Stimulated activated CD4-positive, alpha-beta T cell treated with anti-CD3 and anti-CD28 coated beads, Interleukin-4, amount 100 ng/mL, for 1 hour (primary cell): Measurements from ENCODE around the gene TNNI3K.

Experiments used
- DNase-seq: peaks from one replicate; pipeline ENCODE4 v3.0.0-alpha.2; 2020

TNNI3K gene

DNA sequence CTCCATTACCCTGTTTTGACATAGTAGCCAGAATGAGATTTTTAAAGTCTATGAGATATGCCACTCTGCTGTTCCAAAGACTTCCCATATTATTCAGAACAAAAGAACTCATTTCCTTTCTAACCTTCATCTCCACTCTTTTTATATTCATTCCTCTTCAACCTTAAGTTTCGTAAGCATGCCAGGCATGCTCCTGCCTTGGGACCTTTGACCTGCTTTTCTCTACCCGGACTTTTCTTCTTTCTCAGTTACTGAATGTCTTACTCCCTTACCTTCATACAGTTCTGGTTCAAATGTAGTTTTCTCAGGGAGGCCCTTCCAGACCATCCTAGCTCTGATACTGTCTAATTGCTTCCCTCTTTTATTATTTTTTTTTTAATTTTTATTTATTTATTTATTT is 81.1 kb downstream of the TNNI3K start:
- DNase-seq, result no peak

DNA sequence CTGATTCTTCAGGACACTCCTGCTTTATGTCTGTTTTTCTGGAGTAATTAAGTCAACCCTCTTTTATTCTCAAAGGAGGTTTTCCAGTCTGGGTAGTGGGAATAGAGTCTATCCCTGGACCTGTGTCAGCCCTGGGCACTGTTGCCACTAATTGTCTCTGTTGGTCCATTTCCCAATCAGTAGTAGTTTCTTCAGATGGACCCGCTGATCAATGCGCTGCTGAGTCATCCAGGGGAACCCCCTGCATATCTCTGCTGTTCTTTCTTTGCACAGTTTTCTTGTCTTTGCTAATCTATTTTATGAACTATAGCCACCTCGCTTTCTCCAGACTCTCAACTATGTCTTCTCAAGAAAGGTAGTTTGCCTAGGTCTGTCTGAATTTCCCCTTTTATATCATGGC is 82.5 kb downstream of the TNNI3K start:
- DNase-seq, result no peak

DNA sequence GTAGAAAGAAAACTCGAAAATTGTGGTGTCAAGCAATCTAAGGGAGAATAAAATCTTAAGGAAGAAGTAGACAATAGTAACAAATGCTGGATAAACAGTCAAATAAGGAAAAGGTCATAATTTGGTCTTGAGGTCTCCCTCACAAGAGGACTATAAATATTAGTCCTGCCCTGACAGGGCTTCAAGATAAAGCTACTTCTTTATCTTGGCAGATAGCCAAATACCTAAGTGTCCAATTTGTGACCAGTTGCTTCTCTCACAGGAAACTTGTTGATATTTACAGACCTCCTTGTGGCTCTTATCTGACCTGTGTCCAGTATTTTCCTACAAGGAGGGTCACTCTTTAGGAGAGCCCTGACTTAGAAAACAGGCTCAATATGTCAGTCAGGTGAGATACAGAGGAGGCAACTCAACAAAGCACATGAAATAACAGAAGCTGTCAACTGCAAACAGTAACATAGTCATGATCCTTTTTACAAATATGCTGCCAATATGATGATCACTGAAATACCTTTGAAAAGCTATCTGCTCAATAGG is 88.8 kb downstream of the TNNI3K start:
- no peak for DNase-seq

DNA sequence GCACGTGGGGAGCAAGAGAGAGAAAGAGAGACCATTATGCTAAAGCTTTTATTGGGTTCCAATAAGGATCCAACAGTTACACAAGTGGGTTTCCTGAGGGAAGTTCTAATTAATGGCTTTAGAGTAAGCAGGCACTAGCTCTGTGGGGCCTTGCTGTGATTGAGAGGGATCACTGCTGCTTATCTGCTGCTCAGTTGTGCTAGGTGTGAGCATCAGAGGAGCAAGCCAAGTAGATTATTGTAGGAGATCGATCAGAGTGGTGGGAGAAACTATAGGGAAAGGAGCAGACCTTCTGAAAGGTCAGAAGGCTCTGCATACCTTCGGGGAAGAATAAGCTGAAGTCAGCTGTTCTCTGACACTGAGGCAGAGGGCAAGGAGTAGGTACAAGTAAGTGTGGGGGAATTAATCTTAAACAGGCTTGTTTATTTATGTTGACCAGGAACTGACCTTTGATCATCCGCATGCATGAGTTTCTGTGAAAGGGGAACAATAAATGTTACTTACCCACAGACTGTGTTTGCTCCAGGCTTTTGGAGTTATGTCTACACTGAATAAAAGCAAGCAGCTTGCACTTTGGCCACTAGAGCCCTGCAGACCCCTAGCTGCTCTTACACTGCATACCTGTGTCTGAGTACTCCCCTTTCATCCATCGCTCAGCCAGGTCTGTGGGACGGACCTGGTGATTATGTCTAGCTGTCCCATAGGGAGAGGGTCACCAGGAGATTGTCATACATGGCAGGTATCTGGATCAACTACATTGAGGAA is 89.7 kb downstream of the TNNI3K start:
- DNase-seq, result no peak

DNA sequence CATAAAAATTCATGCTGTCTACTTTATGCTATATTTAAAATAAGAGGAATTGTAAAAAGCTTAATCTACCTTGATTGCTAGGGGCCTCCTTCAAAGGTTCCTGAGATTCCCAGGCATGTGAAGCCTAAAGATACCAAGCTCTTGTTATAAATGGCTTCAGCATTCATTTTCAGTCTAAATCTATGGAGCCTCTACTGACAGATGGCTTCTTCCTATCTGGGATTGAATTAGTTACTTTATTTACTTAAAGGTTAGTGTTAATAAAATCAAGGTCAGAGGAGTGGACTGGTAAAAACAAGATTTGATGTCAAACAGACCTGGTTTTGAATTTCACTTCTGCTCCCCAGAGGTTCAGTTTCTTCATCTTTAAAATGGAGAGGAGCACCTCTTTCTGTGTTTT is 93.7 kb downstream of the TNNI3K start:
- no peak for DNase-seq

DNA sequence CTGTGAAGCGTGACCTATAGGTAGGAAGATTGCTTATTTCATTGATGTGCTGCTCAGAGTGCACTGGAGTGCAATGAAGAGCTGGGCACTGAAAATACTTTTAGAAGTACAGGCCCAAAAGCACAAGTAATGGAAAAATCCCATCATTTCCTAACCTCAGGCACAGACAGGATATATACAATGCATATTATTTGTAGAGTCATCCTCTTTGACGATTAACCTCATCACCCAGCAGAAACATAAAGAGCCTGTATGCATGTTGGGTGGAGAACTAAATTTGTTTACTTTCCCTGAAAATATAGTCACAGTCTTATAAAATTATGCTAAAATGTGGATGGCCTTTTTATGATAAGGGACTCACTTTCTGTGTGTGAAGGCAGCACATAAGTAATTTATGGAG is 98.1 kb downstream of the TNNI3K start:
- no peak for DNase-seq

DNA sequence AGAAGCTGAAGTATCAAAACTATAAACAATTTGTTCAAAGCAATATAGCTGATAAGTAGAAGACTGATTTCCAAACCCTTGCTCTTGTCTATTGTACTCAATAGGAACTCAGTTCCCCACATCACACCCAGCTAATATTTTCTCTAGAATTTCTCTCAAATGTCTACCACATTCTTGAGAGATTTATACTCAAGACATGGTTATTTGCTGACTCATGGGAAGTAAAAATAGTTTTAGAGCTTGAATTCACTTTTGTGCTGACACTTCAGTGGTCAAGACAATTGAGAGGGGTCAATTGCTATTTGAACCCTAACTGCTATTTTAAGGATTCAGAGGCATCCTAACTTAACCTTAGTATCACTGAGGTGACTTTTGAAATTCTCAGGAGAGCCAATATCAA is 99.0 kb downstream of the TNNI3K start:
- no peak for DNase-seq

DNA sequence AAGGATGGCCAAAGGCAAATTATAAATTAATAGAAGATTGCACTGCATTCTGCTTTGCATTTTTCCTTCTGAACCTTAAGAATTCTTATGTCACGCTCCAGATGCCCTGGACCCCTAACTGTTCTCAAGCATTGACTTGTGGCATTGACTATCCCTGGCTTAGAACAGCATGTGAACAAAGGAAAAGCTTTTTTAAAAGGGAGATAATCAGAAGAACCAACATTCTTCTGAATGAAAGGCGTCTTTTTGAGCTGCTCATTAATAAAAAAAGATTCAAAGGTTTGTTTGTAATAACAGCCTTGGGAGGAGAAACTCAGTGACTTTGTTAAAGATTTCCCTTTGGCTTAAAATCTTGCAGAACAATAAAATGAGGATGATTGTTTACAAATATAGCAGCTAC is 105.5 kb downstream of the TNNI3K start:
- no peak for DNase-seq

DNA sequence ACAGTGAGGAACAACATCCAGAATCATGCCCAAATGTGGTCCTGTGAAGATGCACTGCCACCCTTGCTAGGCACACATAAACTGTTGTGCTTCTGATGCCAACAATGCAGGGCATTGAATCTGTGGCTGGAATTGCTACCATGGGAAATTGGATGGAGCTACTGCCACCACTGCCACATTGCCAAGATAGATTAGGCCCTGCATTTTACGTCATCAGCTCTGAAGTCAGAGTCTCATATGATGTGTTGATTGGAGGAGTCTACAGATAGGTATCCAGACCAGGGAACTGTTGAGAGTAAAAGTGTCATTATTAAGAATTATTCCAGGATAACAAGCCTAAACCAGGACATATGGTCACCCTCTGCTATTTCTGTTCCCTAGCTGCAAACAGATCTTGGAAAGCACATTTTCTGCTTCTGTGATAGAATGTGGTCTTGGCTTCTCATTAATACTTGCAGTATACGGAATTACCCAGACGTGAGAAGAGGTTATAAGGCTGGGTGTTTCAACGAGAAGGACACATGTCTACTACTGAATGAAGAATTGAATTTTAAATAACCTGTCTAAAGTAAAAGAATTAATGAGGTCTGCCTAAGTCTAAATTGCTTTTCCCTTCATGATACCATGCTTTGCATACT is 106.6 kb downstream of the TNNI3K start:
- DNase-seq, result no peak

DNA sequence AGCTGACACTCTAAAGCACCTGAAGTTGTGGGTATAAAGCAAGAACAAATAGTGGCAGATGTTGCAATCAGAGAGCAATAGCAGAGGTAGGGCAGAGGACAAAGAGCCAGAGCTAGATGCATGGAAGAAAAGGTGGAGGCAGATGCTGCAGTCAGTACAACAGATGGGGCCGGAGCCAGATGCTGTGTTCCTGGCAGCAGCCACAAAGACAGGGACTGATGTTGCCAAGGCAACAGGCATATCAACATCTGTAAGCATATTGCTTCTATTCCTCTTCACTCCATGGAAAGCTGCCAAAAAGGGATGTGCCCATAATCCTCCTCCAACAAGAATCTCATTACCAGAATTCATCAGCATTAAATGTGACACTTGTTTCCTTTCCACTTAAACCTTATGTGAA is 108.0 kb downstream of the TNNI3K start:
- no peak for DNase-seq

DNA sequence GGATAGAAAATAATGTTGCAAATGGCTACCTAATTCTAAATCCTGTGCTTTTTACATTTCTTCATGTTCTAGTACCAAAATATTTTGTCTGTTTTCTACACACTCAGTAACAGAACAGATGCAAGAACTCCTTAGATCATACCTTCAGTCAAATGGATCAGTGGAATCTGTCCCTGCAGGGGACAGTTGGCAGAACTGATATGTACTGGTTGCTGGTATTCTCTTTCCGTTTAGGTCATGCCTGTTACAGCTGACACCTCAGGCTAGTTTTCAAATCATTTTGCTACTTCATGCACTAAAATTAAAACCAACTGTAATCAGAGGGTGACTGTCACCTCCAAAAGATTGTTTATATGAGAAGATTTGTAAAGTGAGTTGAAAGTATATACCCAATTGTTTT is 109.2 kb downstream of the TNNI3K start:
- no peak for DNase-seq

DNA sequence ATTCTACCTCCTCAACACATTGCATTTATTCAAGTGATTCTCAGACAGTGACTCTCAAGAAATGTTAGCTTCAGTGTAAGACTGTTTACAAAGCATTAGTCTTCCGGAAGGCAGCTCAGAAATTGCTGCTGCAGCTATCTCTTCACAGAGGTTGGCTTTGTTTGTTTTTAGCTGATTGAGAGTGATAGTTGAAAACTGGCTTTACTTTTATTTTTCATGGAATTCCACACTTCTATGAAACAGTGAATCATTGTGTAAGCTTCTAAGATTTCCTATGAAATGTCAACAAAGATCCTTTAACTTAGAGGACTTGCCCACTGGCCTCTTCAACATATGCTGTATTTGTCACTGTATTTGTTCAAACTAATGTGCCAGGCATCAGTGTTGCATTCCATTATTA is 121.3 kb downstream of the TNNI3K start:
- DNase-seq, result no peak

DNA sequence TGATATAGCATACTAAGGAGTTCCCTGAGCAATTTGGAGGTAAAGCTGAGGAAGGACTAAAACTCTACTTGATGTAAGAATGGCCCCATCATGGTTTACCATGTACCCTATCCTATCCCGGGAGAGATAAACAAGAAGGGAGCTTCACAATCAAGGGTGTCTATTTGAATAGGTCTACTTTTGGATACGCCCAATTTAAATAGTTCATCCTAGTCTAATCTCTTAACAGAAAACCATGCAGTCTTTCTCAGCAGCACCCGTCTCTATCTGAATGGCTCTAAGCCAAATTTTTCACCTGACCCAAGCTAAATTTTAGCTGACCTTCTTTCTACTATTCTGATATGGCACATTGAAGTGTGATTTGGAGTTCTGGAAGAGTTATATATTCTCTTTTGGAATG is 122.0 kb downstream of the TNNI3K start:
- DNase-seq, result no peak

DNA sequence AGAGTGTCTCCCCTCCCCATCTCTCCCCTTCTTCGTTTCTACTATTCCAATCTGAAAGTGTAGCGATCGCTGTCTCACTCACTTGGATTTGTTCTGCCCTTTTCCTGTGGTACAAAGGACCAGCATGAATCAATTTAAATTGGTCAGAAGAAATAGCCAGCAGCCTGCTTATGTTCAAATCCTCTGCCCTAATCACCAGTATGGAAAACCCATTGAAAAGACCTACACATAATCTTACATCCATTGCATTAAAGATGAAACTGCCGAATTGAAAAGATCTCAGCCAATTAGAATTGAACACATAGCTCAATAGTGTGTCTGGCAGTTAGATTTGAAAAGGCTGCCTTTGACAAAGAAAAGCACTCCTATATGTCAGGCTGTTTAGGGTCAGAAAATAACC is 122.6 kb downstream of the TNNI3K start:
- DNase-seq, result no peak

DNA sequence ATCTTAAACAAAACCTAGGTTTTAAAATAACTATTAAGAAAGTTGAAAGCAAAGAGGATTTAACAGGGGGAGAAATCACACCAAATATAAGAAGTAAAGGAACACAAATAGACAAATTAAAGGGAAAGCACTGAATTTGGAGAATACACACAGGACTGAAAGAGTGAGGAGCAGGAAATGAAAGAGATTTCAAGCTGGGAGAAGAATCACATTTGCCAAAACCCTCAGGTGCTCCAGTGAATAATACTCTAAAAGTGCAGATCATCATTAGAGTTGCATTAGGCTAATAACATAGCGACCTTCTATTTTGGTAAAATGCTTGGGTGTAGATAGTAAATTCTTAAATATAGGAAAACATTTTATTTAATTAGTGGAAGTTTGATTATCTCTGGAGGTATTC is 127.5 kb downstream of the TNNI3K start:
- DNase-seq, result no peak

DNA sequence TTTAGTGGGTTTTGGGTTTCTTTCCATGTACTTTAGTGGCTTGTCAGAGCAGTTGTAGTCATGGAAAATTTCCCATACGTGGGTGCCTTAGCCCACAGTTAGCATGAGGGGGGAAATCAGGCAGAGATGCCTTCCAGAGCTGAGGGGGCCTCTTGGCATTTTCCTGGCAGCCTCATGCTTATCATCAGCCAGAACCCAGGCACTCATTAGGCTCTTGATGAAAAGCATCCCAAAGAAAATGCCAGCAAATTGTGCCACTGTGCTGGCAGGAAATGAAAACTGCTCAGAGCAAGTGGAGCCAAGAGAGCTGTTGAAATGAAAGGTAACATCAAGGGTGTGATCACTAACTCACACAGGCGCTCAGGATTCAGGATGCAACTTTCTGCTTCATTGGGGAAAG is 128.0 kb downstream of the TNNI3K start:
- no peak for DNase-seq

DNA sequence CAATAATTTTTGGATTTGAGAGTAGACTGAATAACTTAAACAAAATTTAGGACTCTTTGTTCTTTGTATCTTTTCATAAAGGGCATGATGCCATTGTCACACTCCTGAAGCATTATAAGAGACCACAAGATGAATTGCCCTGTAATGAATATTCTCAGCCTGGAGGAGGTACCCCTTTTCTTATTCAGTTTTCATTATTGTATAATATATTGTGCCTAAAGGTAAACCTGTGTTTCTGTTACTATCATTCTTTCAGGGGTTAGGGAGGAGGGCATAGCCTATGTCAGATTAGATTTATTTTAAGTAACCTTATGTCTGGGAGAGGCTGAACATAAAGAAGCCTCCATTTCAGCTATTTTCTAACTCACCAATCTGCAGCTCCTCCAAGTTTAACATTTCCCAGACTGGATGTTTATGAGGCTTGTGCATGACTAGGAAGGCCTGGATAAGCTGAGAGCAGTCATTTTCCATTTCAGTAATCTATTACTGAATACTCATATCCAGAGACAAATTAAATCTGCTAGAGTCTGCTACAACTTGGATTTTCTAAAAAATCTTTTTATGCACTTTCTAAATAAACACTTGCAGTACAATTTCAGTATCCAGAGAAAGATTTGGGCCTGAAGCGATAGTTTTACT is 132.1 kb downstream of the TNNI3K start:
- no peak for DNase-seq

DNA sequence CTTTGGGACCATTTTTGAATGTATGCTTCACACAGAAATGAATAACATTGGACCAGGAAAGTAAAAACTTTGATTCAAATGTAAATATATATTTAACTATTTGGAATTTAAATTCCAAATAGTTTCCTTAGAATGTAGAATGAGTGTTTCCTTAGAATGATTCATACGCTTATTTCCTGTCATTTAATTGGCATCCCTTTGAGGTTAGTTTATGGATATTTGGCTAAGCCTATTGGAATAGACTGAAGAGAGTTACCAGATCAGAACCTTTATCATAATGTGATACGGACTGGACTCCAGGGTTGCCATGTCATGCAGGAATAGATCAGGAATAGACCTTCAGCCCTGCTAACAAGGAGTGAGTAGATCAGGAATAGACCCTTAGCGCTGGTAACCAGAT is 133.1 kb downstream of the TNNI3K start:
- DNase-seq, result no peak

DNA sequence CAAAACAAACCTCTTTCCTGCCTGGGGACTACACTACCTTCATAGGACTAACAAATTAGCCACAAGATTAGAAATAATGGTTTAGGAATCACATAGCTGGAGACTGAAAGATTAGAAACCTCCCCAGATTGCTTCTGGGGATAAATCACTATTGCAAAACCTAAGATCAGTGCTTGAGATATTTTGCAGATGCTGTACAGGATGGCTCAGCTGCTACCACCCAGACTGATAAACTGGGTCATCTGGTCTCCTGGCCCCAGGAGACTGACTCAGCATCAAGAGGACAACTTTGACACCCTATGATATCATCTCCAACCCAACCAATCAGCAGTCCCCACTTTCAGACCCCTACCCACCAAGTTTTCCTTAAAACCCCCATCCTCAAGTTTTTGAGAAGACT is 140.2 kb downstream of the TNNI3K start:
- no peak for DNase-seq

DNA sequence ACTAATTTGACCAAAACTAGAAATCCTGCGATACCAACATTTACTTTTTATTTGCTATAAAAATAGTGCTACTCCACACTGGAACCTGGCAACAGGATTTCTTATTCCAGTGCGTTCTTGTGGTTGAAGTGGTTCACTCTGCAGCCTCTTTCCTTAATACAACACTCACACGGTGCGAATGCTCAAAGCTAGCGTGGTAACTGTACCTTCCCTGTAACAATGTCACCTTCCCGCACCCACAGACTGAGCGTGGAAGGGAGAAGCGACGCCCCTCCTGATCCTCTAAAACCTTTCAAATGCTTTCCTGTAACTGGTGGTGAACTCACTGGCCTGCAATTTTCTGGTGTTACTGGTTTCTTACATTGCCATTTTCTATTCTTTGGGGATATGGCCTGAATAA is 145.1 kb downstream of the TNNI3K start:
- DNase-seq, result no peak

DNA sequence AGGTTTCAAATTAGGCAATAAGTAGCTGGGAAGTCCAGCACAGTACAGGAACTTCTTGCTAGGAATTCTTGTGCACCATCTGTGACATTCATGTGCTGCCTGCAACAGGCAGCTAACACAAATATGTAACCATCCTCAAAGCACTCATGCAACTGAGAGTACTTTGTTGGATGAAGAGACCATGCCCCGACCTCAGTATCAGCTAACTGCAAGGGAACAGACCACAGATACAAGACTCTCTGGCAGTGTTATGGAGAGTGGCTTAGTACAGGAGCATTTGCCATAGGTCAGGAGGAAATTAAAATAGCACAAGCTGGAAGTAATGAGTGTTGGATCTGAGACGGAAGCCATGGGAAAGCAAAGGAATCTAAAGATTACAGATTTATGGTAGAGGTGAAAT is 153.7 kb downstream of the TNNI3K start:
- DNase-seq, result no peak

DNA sequence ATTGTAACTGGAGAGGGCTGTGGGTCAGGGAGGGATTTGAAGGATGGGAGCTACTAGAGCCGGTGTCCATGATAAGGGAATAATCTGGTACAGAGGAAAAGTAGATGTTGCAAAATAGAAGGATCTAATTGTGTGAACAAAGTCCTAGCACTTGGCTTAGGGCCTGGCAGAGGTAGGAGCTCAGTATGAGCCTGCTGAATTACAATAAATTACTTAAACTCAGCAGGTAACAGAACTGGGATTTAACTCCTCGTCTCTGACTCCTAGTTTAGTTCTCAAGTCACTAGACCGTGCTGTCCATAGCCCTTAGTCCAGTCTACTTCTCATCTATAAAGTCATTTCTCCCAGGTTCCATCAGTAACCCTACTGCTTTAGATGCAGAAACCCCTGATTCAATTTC is 157.0 kb downstream of the TNNI3K start:
- DNase-seq, result no peak

DNA sequence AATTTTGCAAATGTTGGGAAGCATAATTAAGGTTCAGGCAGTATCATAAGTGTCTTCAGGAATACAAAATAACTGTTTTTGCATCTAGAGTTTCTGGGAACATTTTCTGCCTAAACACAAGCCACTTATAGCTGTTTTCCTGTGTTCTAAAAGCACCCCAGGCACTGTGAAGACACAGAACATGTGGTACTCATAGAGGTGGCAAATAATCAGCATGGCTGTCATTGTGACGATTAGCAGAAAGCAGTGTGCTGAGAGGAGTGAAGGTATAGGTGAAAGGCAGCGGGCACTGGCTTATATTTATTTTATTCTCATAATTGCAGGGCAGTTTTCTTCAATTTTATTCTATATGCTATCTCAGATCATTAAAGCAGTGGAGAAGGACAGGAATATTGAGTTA is 157.7 kb downstream of the TNNI3K start:
- no peak for DNase-seq

DNA sequence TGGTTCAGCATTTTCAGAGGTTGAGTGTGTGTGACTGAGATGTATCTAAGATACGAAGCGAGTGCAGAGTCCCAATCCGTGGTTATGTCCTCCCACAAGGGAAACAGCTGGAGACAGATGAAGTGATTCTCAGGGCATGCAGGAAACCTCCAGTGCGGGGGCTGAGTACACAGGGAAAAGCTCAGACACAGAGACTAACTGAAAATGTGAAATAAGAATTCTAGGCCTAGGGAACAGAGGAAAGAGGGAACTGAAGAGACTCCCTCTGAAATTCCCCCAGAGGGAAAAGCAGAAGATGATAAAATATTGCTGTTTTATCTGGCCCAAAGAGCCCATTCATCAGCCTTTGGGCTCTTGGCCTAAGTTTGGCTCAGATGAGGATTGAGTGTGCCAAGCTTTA is 160.4 kb downstream of the TNNI3K start:
- no peak for DNase-seq
